GM19023 (cell line): ENCODE data around the gene AHI1.
"Not testable (repeated sequence)": the region's sequence is repeated elsewhere in the genome, so short reads cannot be mapped to it uniquely, and the experiment has no call there.

Experiments used
- ATAC-seq: cut with Tn5 transposase; IDR thresholded peaks from one replicate; pipeline ENCODE4 v1.9.1; 2021; ENCODE audit warnings: mild to moderate bottlenecking, moderate library complexity; ENCODE audit not compliant: unreplicated experiment

Gene AHI1

DNA sequence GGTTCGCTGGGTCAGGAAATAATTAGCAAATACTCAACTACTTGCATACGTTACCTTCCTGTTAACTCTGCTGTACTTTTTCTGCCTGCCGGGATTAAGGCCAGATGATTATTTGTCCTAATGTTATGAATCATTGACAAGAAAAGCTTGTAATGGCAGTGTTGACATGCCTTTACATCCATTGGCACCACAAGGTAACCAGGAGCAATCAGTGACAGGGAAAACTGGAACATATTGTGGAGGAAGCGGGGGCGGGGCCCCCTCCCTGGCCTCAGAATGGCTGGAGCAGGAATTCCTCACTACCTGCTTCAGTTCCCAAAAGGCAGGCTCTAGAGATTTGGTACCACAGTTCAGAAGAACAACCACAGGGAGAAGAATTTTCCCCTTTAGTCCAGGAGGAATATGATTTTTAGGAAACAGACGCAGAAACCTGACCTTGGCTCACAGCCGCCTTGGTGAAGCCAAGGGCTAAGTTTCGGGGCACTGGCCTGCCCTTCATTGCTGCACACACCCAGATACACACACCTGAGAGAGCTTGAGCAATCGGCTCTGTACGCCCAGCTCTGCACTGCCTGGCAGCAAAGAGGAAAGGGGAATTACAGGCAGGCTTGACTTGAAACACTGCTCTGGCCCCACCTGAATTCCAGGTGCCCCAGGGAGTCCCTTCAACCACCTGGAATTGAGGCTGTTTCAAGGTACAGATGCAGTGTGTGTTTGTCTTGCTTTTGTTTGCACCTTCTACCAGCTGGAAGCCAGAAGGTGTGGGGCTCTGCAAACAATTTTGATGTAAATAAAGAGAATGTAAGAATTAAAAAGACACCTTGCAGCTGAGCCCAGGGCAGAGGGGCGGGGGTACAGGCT lies 226.6 kb downstream of the AHI1 start:
- ATAC-seq = no peak

DNA sequence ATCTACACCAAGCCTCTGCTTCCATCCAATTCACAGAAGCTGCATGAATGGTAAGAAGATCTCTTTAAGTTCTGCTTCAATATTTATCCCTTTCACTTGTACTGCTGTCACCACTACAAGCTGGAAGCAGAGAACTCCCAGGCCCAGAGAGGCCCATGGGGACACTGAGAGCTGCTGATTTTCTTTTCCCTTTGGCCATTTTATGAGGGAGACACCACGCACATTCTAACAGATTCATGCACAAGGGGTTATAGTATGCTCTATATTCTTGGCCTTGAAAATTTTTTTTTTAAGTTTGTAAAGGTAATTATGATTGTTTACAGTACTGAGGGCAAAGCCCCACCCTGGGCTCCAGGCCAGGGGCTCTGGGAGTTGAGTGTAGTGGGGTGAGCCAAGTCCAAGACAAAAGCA lies 228.1 kb downstream of the AHI1 start:
- no peak for ATAC-seq

DNA sequence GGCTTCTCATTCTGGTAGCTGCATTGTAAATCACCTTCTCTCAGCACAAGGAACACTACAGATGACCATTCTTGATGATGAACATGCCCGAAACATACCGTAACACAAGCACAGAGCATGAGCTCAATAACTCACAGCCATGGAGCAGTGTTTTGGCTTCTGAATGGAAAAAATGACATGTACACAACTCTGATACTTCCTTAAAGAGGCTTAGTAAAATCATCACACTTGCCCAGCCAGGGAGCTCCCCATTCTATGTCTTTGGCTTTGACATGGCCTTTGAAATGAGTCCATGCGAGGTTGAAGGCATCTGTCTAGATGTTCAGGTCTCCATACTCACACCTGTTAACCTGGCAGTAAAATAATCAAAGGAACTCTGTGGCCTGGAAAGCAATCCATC lies 228.8 kb downstream of the AHI1 start:
- no peak for ATAC-seq

DNA sequence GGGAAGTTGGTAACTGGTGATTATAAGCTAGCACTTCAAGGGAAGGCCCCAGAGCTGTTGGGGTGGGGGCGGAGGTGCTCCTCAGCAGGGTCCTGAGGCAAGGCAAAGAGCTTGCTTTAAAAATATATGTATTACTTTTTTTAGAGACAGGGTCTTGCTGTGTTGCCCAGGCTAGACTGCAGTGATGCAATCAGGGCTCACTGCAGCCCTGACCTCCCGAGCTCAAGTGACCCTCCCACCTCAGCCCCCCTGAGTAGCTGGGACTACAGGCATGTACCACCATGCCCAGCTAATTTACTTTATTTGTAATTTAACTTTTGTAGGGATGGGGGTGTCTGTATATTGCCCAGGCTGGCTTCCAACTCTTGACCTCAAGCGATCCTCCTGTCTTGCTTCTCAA lies 229.3 kb downstream of the AHI1 start:
- no peak for ATAC-seq

DNA sequence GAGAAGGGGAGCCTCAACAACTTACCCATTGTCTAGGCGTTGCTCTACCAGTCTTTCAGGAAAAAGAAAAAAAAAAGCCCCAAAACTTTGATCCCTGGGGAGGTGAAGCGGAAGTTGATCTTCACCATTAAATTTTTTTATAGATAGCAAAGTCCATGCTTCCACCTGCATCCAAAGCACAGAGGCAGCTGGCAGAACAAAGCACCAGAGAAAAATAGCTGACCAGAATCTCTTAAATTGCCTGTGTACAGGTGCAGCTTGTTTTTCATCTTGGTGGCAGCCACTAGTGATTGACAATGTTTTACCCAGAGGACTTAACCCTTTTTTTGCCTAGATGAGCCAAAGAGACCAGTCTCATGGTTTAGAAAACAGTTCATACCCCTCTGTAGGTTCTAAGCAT lies 230.5 kb downstream of the AHI1 start:
- ATAC-seq = no peak

DNA sequence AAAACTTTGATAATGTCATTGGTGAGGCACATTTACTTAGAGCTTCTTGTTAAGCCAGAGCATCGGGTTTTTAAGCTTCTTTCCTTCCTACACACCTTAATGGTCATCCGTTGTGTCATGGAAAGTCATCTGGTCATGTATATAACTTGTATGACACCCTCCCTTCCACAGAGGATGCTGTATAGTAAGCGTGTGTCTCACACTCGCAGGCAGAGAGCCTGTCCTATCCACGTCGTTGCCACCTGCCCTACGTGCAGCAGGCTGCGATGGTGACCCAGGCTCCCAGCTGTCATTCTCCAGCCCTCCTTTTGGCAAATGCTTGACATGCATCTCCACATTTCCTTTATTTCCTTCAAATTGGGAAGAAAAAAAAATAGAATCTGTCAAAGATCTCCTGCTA lies 230.9 kb downstream of the AHI1 start:
- ATAC-seq = no peak

DNA sequence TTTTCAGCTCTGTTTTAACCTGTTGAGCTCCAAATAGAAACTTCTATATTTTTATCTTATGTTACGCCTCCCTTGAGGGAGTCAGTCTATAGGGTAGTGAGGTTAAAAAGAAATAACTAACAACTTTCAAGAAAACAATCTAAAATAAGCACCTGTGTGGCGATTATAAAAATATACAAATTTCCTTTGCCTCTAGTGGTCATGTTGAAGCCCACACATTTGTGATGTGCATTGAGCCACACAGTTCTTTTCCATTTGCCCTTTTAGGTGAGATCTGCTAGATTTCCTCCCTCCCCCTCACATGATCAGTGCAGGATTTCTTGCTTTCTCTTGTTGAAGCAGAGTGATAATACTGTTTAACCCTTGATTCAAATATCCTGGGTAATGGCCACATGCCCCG lies 232.3 kb downstream of the AHI1 start:
- ATAC-seq = no peak

DNA sequence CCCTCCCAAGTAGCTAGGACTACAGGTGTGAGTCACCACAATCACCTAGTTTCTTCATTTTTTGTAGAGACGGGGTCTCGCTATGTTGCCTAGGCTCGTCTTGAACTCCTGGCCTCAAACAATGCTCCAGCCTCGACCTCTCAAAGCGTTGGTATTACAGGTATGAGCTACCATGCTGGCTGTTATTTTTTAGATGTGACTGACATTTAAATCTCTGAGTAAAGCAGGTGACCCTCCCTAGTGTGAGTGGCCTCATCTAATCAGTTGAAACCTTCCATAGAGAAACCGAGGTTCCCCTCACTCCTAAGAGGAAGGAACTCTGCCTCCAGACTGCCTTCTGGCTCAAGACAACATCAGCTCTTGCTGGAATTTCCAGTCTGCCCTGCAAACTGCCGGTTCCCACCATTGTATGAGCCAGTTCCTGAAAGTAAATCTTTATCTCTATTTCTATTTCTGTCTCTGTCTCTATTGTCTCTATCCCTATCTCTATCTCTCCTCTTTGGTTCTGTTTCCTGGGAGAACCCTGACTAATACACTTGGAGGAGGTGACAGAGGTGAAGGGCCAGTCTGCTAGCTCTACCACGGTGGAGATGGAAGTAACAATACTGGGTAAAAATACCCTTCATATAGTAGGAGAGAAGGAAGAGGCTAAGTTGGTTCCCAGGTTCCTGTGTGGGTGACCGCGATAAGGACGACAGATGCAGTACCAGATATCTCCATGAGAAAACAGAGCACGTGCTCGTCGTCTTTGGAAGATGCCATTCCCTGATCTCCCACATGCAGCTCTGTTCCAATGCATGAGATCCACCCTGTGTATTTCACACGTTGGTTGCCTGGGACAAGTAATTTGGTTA lies 235.4 kb downstream of the AHI1 start:
- no peak for ATAC-seq

DNA sequence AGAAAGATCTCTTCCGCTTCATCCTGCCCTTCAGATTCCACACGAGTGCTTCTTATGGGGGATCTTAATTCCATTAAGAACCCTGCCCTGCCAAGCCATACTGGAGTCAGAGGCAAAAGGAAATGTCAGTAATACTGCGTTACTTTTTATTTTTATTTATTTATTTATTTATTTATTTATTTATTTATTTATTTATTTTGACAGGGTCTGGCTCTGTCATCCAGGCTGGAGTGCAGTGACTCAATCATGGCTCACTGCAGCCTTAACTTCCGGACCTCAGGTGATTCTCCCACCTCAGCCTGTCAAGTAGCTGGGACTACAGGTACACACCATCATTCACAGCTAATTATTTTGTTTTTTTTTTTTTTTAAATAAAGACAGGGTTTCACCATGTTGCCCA lies 236.9 kb downstream of the AHI1 start:
- ATAC-seq = no peak

DNA sequence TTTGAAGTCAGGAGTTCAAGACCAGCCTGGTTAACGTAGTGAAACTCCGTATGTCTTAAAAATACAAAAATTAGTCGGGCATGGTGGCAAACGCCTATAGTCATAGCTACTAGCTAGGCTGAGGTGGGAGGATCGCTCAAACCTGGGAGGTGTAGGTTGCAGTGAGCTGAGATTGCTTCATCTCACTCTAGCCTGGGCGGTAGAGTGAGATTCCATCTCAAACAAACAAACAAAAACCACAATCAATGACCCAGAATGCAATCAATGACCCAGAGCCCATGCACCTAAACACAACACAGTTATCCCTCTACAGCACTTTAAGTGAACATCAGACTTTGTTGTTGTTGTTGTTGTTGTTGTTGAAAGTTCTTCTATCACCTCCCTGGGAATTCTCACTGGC lies 238.6 kb downstream of the AHI1 start:
- ATAC-seq = no peak

DNA sequence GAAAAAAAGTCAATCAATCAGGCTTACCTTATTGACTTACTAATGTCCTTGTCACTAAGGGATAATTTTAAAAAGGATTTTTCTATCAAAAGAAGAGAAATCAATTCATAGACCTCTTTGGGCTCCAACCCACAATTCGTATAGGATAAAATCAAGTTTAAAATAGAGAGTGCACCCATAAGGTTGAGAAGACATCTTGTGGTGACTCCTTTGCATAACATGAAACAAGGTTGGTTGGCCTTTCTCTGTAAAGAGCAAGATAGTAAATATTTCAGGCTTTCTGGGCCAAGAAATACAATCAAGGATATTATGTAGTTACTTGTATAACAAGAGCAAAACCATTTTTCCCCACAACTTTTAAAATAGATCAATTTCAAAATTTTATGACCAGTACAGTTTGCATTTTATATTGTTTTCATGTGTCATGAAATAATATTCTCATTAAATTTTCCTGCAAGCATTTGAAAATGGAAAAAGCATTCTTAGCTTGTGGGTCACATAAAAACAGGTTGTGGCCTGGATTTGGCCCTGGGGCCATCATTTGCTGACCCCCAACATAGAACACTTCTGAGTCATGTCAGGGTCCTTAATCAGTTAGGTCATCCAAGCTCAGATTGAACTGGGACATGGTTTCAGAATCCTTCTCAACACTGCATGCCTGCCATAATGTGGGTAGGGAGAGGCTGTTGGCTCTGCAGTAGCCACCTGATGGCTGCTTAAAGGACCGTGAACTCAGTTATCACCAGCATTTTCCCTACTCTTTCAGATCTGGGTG lies 239.7 kb downstream of the AHI1 start:
- ATAC-seq = no peak

DNA sequence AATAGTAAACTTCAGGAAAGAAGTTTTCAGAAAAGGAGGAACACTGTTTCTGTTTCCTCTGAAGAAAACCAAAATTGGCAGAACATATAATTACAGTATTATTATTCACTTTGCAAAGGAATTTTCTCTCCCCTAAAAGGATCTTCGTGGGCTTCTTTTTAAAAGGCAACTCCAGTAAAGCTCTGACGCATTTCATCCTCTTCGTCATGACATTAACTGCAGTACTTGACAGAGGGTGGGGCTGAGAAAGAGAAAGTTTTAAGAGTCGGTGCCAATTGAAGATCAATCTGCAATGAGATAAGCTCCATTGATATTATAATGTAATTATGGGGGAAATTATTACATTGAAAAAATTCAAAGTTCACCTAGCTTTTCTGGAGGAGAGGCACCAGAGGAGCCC lies 240.7 kb downstream of the AHI1 start:
- ATAC-seq = no peak

DNA sequence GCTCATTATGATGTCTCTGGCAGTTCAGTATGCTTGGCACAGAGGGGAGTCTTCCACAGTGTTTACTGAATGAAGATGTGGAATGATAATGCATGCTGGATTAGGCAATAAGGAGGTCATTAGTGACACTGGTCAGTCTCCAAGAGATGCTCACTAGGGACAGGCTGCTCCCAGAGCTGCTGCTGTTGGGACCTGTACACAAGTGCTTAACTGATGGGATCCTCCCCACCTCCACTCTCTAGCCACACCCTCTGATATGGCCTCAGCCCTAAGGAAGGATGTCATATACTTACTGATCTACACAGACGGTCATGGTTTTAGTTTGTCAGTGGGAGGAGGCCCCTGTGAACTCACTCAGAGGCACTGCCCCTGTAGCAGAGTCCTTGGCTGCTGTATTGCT lies 243.1 kb downstream of the AHI1 start:
- no peak for ATAC-seq

DNA sequence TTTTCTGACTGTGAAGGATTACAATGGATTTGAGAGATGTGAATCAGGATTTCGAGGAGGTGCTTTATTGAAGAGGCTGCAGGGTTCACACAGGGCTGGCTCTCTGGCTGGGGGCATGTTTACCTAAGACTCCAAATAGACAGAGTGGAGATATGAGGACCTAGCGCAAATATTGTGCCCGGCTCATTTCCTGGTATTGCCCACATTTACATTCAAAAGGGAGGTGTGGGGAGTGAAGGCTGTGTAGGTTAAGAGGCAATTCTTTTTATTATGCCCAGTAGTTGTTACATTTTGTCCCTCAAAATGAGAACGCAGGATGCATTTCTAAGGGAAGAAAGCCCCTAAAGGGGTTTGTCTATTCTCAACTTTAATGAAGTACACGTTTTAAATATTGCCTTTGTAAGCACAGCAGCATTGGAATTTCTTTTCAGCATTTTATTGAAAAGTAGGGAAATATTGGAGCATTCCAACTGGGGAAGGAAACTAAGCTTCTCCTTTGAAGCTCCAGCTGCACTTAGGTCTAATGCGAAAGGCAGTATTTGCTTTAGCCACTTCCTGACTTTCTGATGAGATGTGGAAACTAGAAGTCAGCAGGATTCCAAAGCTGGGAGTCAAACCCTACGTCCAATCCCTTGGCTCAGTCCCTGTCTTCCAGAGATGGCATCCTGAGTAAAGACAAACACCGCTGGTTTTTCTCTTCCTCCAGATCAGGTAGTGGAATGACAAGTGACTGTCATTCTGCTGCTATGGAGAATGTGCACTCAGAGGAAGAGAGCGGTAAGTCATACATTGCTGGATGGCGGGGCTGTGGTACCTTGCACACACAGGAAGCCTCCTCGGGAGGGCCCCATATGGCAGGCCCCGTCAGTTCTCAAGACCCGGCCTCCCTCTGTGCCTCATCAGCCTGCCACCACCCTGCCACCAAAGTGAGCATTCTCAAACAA lies 245.8 kb downstream of the AHI1 start:
- ATAC-seq = no peak

DNA sequence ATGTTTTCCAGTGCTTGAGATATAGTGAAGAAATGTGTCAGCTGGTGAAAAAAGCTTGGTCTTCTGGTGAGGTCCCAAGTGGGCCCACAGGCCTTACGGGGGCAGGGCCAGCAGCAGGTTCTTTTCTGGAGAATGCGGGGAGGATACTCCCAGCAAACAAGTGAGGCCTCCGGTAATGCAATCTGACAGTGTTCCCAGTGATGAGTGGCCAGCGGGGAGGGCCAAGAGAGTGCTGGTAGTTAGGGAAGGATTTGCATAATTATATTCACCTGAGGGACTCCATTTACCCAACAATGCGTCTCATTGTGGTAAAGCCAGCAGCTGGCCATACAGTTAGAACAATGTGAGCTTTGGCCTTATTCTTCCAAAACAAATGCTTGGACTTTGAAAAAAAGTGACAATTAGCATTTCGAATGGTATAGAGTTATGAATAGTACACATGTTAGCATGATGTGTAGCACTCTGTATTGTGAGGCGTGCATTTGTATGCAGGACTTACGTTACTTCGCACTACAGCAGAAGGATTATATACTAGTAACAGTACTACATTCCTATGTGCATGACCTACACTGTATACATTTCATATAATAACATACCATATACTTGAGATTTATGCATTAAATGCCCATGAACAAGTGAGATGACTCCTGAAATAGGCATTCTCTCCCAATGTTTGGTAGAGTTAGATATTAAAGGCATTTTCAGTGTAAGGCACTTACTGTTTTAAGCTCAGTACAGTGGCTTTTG lies 246.6 kb downstream of the AHI1 start:
- no peak for ATAC-seq

DNA sequence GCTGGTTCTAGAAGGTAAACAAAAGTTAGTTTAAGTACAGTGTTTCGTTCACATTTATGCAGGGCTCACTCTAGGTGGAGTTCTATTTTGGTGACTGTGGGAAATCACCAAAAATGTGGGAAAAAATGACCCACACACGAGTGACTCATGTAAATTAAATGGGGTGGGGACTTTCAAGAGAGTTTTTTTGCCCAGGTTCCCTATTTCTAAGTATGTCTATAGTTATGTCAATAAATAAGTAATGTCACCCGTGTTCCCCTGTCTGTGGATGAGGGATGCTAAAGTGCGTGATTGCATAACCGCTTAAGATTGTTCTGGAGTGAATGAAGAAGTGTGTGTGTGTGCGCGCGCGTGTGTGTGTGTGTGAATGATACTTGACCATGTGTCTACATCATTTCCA lies 247.3 kb downstream of the AHI1 start:
- ATAC-seq = no peak

DNA sequence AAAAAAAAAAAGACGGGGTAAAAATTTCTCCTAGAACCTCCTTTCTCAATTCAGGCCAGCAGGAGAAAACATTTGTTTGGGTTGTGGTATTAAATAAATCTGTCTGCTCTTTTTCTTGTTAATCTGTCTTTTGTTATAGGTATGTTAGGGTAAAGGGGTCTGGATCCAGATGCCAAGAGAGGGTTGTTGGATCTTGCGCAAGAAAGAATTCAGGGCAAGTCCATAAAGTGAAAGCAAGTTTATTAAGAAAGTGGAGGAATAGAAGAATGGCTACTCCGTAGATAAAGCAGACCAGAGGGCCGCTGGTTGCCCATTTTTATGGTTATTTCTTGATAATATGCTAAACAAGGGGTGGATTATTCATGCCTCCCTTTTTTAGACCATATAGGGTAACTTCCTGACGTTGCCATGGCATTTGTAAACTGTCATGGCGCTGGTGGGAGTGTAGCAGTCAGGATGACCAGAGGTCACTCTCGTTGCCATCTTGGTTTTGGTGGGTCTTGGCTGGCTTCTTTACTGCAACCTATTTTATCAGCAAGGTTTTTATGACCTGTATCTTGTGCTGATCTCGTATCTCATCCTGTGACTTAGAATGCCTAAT lies 251.0 kb downstream of the AHI1 start:
- ATAC-seq = not testable (repeated sequence)

DNA sequence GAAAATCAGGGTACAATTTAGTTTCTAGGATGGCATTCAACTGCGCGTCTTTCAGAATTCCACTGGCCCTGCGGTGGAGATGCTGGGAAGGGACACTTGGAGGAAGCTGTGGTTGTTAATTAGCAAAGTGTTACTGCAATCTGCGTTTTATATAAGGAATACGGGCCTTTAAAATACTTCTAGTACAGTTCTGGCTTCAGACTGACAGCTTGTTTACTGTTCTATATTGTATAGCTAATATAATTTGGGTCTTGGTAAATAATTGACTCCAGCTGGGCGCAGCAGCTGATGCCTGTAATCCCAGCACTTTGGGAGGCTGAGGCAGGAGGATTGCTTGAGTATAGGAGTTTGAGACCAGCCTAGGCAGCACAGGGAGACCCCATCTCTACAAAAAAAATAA lies 252.7 kb downstream of the AHI1 start:
- no peak for ATAC-seq
